Tibial artery (tissue), 4 donors: ENCODE measurements around the gene LIME1.

ENCODE experiments used
- DNase-seq, 2 donors: peaks; one replicate each; pipeline ENCODE4 v3.0.0-alpha.2; 2019
- H3K27ac ChIP-seq, 2 donors: fragments of 200-600 bp; sonication (generic) in 1 of 2; 1 replicate in 1 of 2; 2 replicates in 1 of 2; pipeline ENCODE4 v1.5.1; 2018 to 2019; ENCODE audit warnings: mild to moderate bottlenecking in 1 of 2
- H3K27me3 ChIP-seq, 2 donors: fragments of 200-600 bp; sonication (generic) in 1 of 2; one replicate each; pipeline versions ENCODE4 v1.5.1 to v1.6.0; 2016 to 2019
- H3K36me3 ChIP-seq, 3 donors: fragments of 200-600 bp; sonication (generic) in 2 of 3; one replicate each; pipeline ENCODE4 v1.5.1; 2016 to 2019; ENCODE audit warnings: mild to moderate bottlenecking in 2 of 3
- H3K4me1 ChIP-seq, 4 donors: fragments of 200-600 bp; sonication (generic) in 2 of 4; 1 replicate in 3 of 4; 2 replicates in 1 of 4; pipeline ENCODE4 v1.5.1; 2016 to 2019
- H3K4me3 ChIP-seq, 2 donors: fragments of 200-600 bp; sonication (generic) in 1 of 2; 1 replicate in 1 of 2; 2 replicates in 1 of 2; pipeline ENCODE4 v1.5.1; 2018 to 2019; ENCODE audit warnings: mild to moderate bottlenecking in 2 of 2
- H3K9me3 ChIP-seq, 3 donors: fragments of 200-600 bp; sonication (generic) in 1 of 3; one replicate each; pipeline ENCODE4 v1.5.1; 2016 to 2019
- CTCF ChIP-seq, 2 experiments: fragments of 200-600 bp in 1 of 2; fragments of 450-650 bp in 1 of 2; IDR thresholded peaks; one replicate each; pipeline ENCODE4 v1.5.1; 2017 to 2019; ENCODE audit warnings: antibody characterized with exemption in 2 of 2, mild to moderate bottlenecking in 1 of 2, moderate library complexity in 1 of 2
- intact Hi-C: fragments of 100-400 bp; cut with DNase I; formaldehyde crosslinking; loops from one replicate; pipeline ENCODE4 v1.15.0; 2023; ENCODE audit warnings: low total_unique reads

Gene LIME1

GRCh38 chr20:63741676-63742380 lies 5.4 kb downstream of the LIME1 start:
- H3K27ac ChIP-seq = peak overlapping the region; percentile 97
- H3K27me3 ChIP-seq = no peaks in the 10 kb centered on the region
- intact Hi-C loops = loop anchor here (10.0 kb wide), 1 partner anchor 117 kb away; the partner anchor contains the start of gene GMEB2
- TF ChIP-seq CTCF (IDR thresholded peaks at IDR 0.05) = no peak
- no peak for DNase-seq
- H3K36me3 ChIP-seq = peaks cover 22 to 35% (median 23%) of the 10 kb centered on the region in 3 donors
- peak overlapping the region in 1 of 2 donors; percentile 93 for H3K4me3 ChIP-seq
- no peaks in the 10 kb centered on the region for H3K9me3 ChIP-seq
- peaks cover 0 to 41% (median 31%) of the 10 kb centered on the region in 4 donors for H3K4me1 ChIP-seq

- H3K4me3 ChIP-seq = no peak overlapping the region
- no peak for DNase-seq
- peaks cover 22 to 38% (median 23%) of the 10 kb centered on the region in 3 donors for H3K36me3 ChIP-seq
- intact Hi-C loops = loop anchor here (10.0 kb wide), 1 partner anchor 118 kb away; the partner anchor contains the start of gene GMEB2
- H3K9me3 ChIP-seq = no peaks in the 10 kb centered on the region
- TF ChIP-seq CTCF (IDR thresholded peaks at IDR 0.05) = no peak
- no peaks in the 10 kb centered on the region for H3K27me3 ChIP-seq
- peaks cover 0 to 37% (median 29%) of the 10 kb centered on the region in 4 donors for H3K4me1 ChIP-seq
- no peak overlapping the region for H3K27ac ChIP-seq
Observed at GRCh38 chr20:63742381-63743024, 6.0 kb downstream of the LIME1 start.

GRCh38 chr20:63743210-63743970 lies 6.9 kb downstream of the LIME1 start:
- TF ChIP-seq CTCF (IDR thresholded peaks at IDR 0.05) = no peak
- H3K36me3 ChIP-seq = peaks cover 22 to 38% (median 23%) of the 10 kb centered on the region in 3 donors
- intact Hi-C loops = loop anchor here (10.0 kb wide), 1 partner anchor 119 kb away; the partner anchor contains the start of gene GMEB2
- H3K27me3 ChIP-seq = no peaks in the 10 kb centered on the region
- H3K9me3 ChIP-seq = no peaks in the 10 kb centered on the region
- no peak overlapping the region for H3K27ac ChIP-seq
- DNase-seq = no peak
- no peak overlapping the region for H3K4me3 ChIP-seq
- peaks cover 0 to 28% (median 21%) of the 10 kb centered on the region in 4 donors for H3K4me1 ChIP-seq

GRCh38 chr20:63744158-63744557 lies 7.7 kb downstream of the LIME1 start:
- Histone ChIP-seq H3K27ac (no peak overlapping the region), H3K27me3 (no peaks in the 10 kb centered on the region), H3K9me3 (no peaks in the 10 kb centered on the region), H3K4me3 (no peak overlapping the region), H3K4me1 (peaks cover 0 to 20% (median 13%) of the 10 kb centered on the region in 4 donors), H3K36me3 (peaks cover 22 to 38% (median 23%) of the 10 kb centered on the region in 3 donors)
- TF ChIP-seq CTCF (IDR thresholded peaks at IDR 0.05) = no peak
- DNase-seq = no peak
- intact Hi-C loops = loop anchor here (10.0 kb wide), 1 partner anchor 119 kb away; the partner anchor contains the start of gene GMEB2
